ENCODE data around the gene POU2F1. TPM values are rescaled to one million over a fixed set of nuclear protein-coding genes. Genes with fewer than 3 reads are reported as not detected.

The POU2F1 gene
- total RNA-seq, 4 donors from 2014 or later = 11.5 to 23.1 (median 17.0) TPM

GRCh38 chr1:167230437-167230836 is 9.8 kb downstream of the POU2F1 start:
- Histone ChIP-seq H3K9me3 (no peaks in the 10 kb centered on the region), H3K27me3 (no peaks in the 10 kb centered on the region), H3K4me1 (peaks cover 0 to 6% (median 0%) of the 10 kb centered on the region in 4 donors), H3K36me3 (no peaks in the 10 kb centered on the region), H3K4me3 (no peak overlapping the region), H3K27ac (no peak overlapping the region)
- TF ChIP-seq, protein P1, sequence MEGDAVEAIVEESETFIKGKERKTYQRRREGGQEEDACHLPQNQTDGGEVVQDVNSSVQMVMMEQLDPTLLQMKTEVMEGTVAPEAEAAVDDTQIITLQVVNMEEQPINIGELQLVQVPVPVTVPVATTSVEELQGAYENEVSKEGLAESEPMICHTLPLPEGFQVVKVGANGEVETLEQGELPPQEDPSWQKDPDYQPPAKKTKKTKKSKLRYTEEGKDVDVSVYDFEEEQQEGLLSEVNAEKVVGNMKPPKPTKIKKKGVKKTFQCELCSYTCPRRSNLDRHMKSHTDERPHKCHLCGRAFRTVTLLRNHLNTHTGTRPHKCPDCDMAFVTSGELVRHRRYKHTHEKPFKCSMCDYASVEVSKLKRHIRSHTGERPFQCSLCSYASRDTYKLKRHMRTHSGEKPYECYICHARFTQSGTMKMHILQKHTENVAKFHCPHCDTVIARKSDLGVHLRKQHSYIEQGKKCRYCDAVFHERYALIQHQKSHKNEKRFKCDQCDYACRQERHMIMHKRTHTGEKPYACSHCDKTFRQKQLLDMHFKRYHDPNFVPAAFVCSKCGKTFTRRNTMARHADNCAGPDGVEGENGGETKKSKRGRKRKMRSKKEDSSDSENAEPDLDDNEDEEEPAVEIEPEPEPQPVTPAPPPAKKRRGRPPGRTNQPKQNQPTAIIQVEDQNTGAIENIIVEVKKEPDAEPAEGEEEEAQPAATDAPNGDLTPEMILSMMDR (IDR thresholded peaks at IDR 0.05) = no peak
- TF ChIP-seq POLR2A (IDR thresholded peaks at IDR 0.05) = no peak
- no peak for DNase-seq

GRCh38 chr1:167231873-167232450 is 11.3 kb downstream of the POU2F1 start:
- H3K9me3 ChIP-seq = no peaks in the 10 kb centered on the region
- no peak overlapping the region for H3K4me3 ChIP-seq
- no peak overlapping the region for H3K27ac ChIP-seq
- H3K36me3 ChIP-seq = no peaks in the 10 kb centered on the region
- DNase-seq = no peak
- H3K27me3 ChIP-seq = no peaks in the 10 kb centered on the region
- TF ChIP-seq POLR2A (IDR thresholded peaks at IDR 0.05) = no peak
- peaks cover 0 to 1% (median 0%) of the 10 kb centered on the region in 4 donors for H3K4me1 ChIP-seq

DNA sequence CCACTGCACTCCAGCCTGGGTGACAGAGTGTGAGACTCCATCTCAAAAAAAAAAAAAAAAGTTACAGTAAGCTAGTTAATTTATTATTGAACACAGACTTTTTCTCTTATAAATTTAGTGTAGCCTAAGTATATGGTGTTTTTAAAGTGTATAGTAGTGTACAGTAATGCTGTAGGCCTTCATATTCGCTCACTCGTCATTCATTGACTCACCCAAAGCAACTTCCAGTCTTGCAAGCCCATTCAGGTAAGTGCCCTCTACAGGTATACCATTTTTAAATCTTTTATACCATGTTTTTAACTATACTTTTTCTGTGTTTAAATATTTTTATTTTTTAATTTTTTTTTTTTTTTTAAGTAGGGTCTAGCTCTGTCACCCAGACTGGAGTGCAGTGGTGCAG is 12.1 kb downstream of the POU2F1 start:
- no peak overlapping the region for H3K4me3 ChIP-seq
- DNase-seq = no peak
- no peaks in the 10 kb centered on the region for H3K27me3 ChIP-seq
- no peak overlapping the region for H3K27ac ChIP-seq
- no peaks in the 10 kb centered on the region for H3K9me3 ChIP-seq
- no peaks in the 10 kb centered on the region for H3K4me1 ChIP-seq
- no peaks in the 10 kb centered on the region for H3K36me3 ChIP-seq
- no peak for TF ChIP-seq POLR2A (IDR thresholded peaks at IDR 0.05)

DNA sequence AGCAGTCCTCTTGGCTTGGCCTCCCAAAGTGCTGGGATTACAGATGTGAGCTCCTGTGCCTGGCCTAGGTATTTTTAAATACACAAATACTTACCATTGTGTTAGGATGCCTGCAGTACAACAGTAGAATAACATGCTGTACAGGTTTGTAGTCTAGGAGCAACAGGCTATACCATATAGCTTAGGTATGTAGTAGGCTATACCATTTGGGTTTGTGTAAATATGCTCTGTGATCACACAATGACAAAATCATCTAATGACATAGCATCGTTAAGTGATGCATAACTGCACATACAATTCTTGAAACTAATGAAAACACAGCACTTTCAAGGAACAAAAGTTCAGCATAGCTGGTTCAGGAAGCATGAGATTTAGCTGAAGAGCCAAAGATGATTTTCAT is 12.7 kb downstream of the POU2F1 start:
- no peaks in the 10 kb centered on the region for H3K9me3 ChIP-seq
- H3K27ac ChIP-seq = no peak overlapping the region
- TF ChIP-seq, protein P1 (IDR thresholded peaks at IDR 0.05) = no peak
- no peak for TF ChIP-seq POLR2A (IDR thresholded peaks at IDR 0.05)
- H3K4me3 ChIP-seq = no peak overlapping the region
- no peaks in the 10 kb centered on the region for H3K27me3 ChIP-seq
- DNase-seq = no peak
- no peaks in the 10 kb centered on the region for H3K4me1 ChIP-seq
- H3K36me3 ChIP-seq = no peaks in the 10 kb centered on the region

GRCh38 chr1:167237000-167237399 is 16.3 kb downstream of the POU2F1 start:
- Histone ChIP-seq H3K4me3 (no peak overlapping the region), H3K4me1 (no peaks in the 10 kb centered on the region), H3K27ac (no peak overlapping the region), H3K36me3 (no peaks in the 10 kb centered on the region), H3K9me3 (no peaks in the 10 kb centered on the region), H3K27me3 (no peaks in the 10 kb centered on the region)
- no peak for DNase-seq
- TF ChIP-seq POLR2A (IDR thresholded peaks at IDR 0.05) = no peak
- TF ChIP-seq, protein P1 (IDR thresholded peaks at IDR 0.05) = no peak

DNA sequence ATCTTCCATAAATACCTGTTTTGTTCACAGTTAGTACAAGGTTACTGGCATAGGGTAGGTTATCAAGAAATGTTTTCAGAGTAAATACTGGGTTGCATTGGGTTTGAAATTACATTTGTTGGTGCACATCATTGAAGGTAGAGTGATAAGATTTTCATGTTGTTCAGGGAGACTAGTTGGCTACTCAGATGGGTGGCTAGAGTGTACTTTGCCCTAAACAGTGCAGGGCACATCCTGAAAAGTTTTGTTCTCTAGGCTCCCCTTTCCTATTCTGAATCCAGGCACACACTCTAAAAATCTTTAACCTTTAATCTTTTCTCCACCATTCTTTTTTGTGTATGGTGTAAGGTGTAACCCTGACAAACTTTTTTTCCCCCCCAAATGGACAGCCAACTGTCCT is 18.0 kb downstream of the POU2F1 start:
- H3K4me3 ChIP-seq = no peak overlapping the region
- no peaks in the 10 kb centered on the region for H3K9me3 ChIP-seq
- no peaks in the 10 kb centered on the region for H3K4me1 ChIP-seq
- no peaks in the 10 kb centered on the region for H3K27me3 ChIP-seq
- no peak overlapping the region for H3K27ac ChIP-seq
- DNase-seq = no peak
- TF ChIP-seq POLR2A (IDR thresholded peaks at IDR 0.05) = no peak
- TF ChIP-seq, protein P1 (IDR thresholded peaks at IDR 0.05) = no peak
- H3K36me3 ChIP-seq = no peaks in the 10 kb centered on the region

- no peaks in the 10 kb centered on the region for H3K36me3 ChIP-seq
- no peak for TF ChIP-seq POLR2A (IDR thresholded peaks at IDR 0.05)
- TF ChIP-seq, protein P1 (IDR thresholded peaks at IDR 0.05) = no peak
Observed at GRCh38 chr1:167239257-167239656, 18.6 kb downstream of the POU2F1 start.

More at GRCh38 chr1:167239257-167239656, 18.6 kb downstream of the POU2F1 start:
- Histone ChIP-seq H3K9me3 (no peaks in the 10 kb centered on the region), H3K27ac (no peak overlapping the region), H3K27me3 (no peaks in the 10 kb centered on the region), H3K4me1 (no peaks in the 10 kb centered on the region), H3K4me3 (no peak overlapping the region)
- no peak for DNase-seq

Data from Peyer's patch (tissue), 4 donors.